Body of pancreas (tissue), 4 donors: ENCODE data around the gene ZNF771.

Experiments used
- POLR2A ChIP-seq, 3 donors: fragments of 450-650 bp; IDR thresholded peaks; one replicate each; pipeline ENCODE4 v1.6.1; 2016; ENCODE audit warnings: antibody characterized with exemption in 3 of 3, mild to moderate bottlenecking in 2 of 3
- TF ChIP-seq, protein P1 (sequence below), 7 experiments: fragments of 450-650 bp in 4 of 7; fragments of 200-600 bp in 3 of 7; sonication (generic) in 3 of 7; IDR thresholded peaks; one replicate each; pipeline ENCODE4 v1.5.1; 2016 to 2019; ENCODE audit warnings: antibody characterized with exemption in 7 of 7

DNA sequence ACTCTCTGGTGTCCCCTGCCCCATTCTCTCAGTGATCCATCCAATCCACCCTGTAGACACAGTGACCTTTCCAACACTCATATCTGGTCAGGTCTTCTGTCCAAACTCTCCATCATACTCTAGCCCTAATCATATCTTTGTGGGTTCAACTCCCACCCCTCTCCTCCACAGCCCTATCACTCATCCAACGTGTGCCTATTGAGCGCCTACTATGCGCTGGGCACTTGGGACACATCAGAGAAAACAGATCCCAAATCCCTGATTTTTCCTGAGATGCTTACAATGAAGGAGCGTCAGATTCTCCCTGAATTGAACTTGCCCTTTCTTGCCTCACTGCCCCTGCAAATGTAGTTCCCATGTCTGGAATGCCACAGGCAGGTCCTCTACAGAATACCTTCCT lies 20.6 kb downstream of the ZNF771 start:
- TF ChIP-seq POLR2A (IDR thresholded peaks at IDR 0.05): no peak
- TF ChIP-seq, protein P1, sequence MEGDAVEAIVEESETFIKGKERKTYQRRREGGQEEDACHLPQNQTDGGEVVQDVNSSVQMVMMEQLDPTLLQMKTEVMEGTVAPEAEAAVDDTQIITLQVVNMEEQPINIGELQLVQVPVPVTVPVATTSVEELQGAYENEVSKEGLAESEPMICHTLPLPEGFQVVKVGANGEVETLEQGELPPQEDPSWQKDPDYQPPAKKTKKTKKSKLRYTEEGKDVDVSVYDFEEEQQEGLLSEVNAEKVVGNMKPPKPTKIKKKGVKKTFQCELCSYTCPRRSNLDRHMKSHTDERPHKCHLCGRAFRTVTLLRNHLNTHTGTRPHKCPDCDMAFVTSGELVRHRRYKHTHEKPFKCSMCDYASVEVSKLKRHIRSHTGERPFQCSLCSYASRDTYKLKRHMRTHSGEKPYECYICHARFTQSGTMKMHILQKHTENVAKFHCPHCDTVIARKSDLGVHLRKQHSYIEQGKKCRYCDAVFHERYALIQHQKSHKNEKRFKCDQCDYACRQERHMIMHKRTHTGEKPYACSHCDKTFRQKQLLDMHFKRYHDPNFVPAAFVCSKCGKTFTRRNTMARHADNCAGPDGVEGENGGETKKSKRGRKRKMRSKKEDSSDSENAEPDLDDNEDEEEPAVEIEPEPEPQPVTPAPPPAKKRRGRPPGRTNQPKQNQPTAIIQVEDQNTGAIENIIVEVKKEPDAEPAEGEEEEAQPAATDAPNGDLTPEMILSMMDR (IDR thresholded peaks at IDR 0.05): no peak
